Activated CD4-positive, alpha-beta T cell treated with anti-CD3 and anti-CD28 coated beads, Interleukin-2, amount 50 U/mL, for 4 hours (primary cell): Measurements from ENCODE around the gene ADPGK.
"Not testable (repeated sequence)": the region's sequence is repeated elsewhere in the genome, so short reads cannot be mapped to it uniquely, and the experiment has no call there.

Experiments used
- DNase-seq, 2 experiments: peaks; one replicate each; pipeline ENCODE4 v3.0.0-alpha.2; 2020

The ADPGK gene

GRCh38 chr15:72737723-72738122 is 45.8 kb downstream of the ADPGK start:
- DNase-seq = no peak

GRCh38 chr15:72737061-72737460 is 46.5 kb downstream of the ADPGK start:
- DNase-seq = no peak

GRCh38 chr15:72735111-72735510 is 48.4 kb downstream of the ADPGK start:
- DNase-seq = no peak

GRCh38 chr15:72733941-72734738 is 49.4 kb downstream of the ADPGK start:
- no peak for DNase-seq

- no peak for DNase-seq
Observed at GRCh38 chr15:72732516-72732915, 51.0 kb downstream of the ADPGK start.

- no peak for DNase-seq
Observed at GRCh38 chr15:72732086-72732485, 51.5 kb downstream of the ADPGK start.

- DNase-seq = no peak
Observed at GRCh38 chr15:72728821-72729220, 54.7 kb downstream of the ADPGK start.

GRCh38 chr15:72728249-72728648 is 55.3 kb downstream of the ADPGK start:
- not testable (repeated sequence) for DNase-seq

- DNase-seq = no peak
Observed at GRCh38 chr15:72727154-72727553, 56.4 kb downstream of the ADPGK start.

- not testable (repeated sequence) for DNase-seq
Observed at GRCh38 chr15:72725851-72726250, 57.7 kb downstream of the ADPGK start.

GRCh38 chr15:72725446-72725845 is 58.1 kb downstream of the ADPGK start:
- no peak for DNase-seq

- DNase-seq = no peak
Observed at GRCh38 chr15:72724028-72724427, 59.5 kb downstream of the ADPGK start.

- DNase-seq = peak; percentile 66 to 72
Observed at GRCh38 chr15:72722071-72722696, 61.4 kb downstream of the ADPGK start.

GRCh38 chr15:72708551-72709303 is 74.8 kb downstream of the ADPGK start:
- not testable (repeated sequence) for DNase-seq

GRCh38 chr15:72706266-72706665 is 77.3 kb downstream of the ADPGK start:
- DNase-seq = no peak
